Adrenal gland (tissue), 12 donors: ENCODE measurements around the gene TMED10. TPM values are rescaled to one million over a fixed set of nuclear protein-coding genes. Genes with fewer than 3 reads are reported as not detected.
A peak's percentile ranks its signal among the peaks of the same experiment; 100 is the strongest.

Experiments
- DNase-seq, 7 donors: peaks; one replicate each; pipeline ENCODE4 v3.0.0-alpha.2; 2019 to 2020
- H3K27ac ChIP-seq, 5 donors: fragments of 200-600 bp; sonication (generic) in 4 of 5; 1 replicate in 3 of 5; 2 replicates in 2 of 5; pipeline versions ENCODE4 v1.5.1 to v1.8.0; 2016 to 2020; ENCODE audit warnings: mild to moderate bottlenecking in 1 of 5
- H3K27me3 ChIP-seq: fragments of 200-600 bp; 2 replicates; pipeline ENCODE4 v1.8.0; 2021
- H3K36me3 ChIP-seq, 2 donors: fragments of 200-600 bp; replicated peaks in 1 of 2; 1 replicate in 1 of 2; 2 replicates in 1 of 2; pipeline versions ENCODE4 v1.5.1 to v1.8.0; 2018 to 2022
- H3K4me1 ChIP-seq, 2 donors: fragments of 200-600 bp; replicated peaks in 1 of 2; 1 replicate in 1 of 2; 2 replicates in 1 of 2; pipeline versions ENCODE4 v1.5.1 to v1.8.0; 2018 to 2021
- H3K4me3 ChIP-seq, 4 donors: fragments of 200-600 bp; sonication (generic) in 3 of 4; one replicate each; pipeline ENCODE4 v1.5.1; 2016 to 2018
- H3K9me3 ChIP-seq, 3 donors: fragments of 200-600 bp; sonication (generic) in 1 of 3; replicated peaks in 1 of 3; 1 replicate in 2 of 3; 2 replicates in 1 of 3; pipeline versions ENCODE4 v1.5.1 to v1.8.0; 2016 to 2021
- CTCF ChIP-seq, 6 experiments: fragments of 450-650 bp in 4 of 6; fragments of 200-600 bp in 2 of 6; sonication (generic) in 1 of 6; IDR thresholded peaks; 1 replicate in 5 of 6; 2 replicates in 1 of 6; pipeline versions ENCODE4 v1.5.1 to v1.8.0; 2016 to 2021; ENCODE audit warnings: antibody characterized with exemption in 6 of 6, mild to moderate bottlenecking in 2 of 6, moderate library complexity in 1 of 6
- POLR2A ChIP-seq, 2 donors: fragments of 450-650 bp; IDR thresholded peaks; one replicate each; pipeline ENCODE4 v1.6.1; 2017; ENCODE audit warnings: antibody characterized with exemption in 2 of 2, mild to moderate bottlenecking in 2 of 2, moderate library complexity in 1 of 2
- WGBS, 4 donors: extraction: QIAGEN DNeasy Blood & Tissue Kit in 2 of 4; methylation state at CpG; one replicate each; pipeline versions ENCODE4 v1.1.5 to v1.1.7; 2013 to 2017; 5-methylcytosine and 5-hydroxymethylcytosine counted together
- intact Hi-C, 2 donors: fragments of 100-400 bp; cut with DNase I; formaldehyde crosslinking; loops; one replicate each; pipeline versions ENCODE4 v1.14.1 to v1.15.0; 2022 to 2023
- polyA plus RNA-seq, 3 donors: library from polyadenylated mRNA; stranded (reverse); fragments of 200-250 nt in 2 of 3; fragments of 350-450 nt in 1 of 3; fragmentation: Illumina TruSeq in 1 of 3; extraction: RNeasy Lipid Tissue Mini Kit (QIAGEN cat#74804) in 1 of 3; gene quantifications; one replicate each; pipeline ENCODE4 v1.2.3, GENCODE V29; 2013 to 2014
- total RNA-seq, 9 donors: library from RNA; depleted of rRNA in 4 of 9; stranded (reverse); fragments of >200 nt in 4 of 9; fragments of 120-200 nt in 1 of 9; fragmentation: NEBNext Ultra II Directional in 1 of 9; extraction: Animal tissue kit (Norgen Biotek cat#: 25700) in 1 of 9; gene quantifications; one replicate each; pipeline versions ENCODE4 v1.1.0 to v1.2.4, GENCODE V29; 2013 to 2023
- donor health status: healthy with polysubstance abuse.
- donor health status: Bipolar disorder and iron deficiency.
- donor health status: DM: yes; HTN: yes; CAD: no.
- donor health status: DM: no; HTN: no; CAD: no.
- donor health status: DM: no; HTN: no; CAD: no.
- donor health status: DM: yes; HTN: yes; CAD: no.

TMED10 gene
- total and polyA plus RNA-seq, 12 donors: 33.7 to 532 (median 319) TPM

GRCh38 chr14:75197338-75197737, 20.9 kb upstream of the TMED10 start:
- no peaks in the 10 kb centered on the region for H3K36me3 ChIP-seq
- intact Hi-C loops: no loop called here
- H3K9me3 ChIP-seq: no peaks in the 10 kb centered on the region
- H3K4me1 ChIP-seq: peaks cover 6 to 10% of the 10 kb centered on the region in 2 donors
- no peak for DNase-seq
- H3K27ac ChIP-seq: no peak overlapping the region
- WGBS, 4 donors: 92 to 100% (median 95%) methylated on average over 4 of the region's 4 CpGs
- TF ChIP-seq POLR2A (IDR thresholded peaks at IDR 0.05): no peak
- H3K4me3 ChIP-seq: no peak overlapping the region
- H3K27me3 ChIP-seq: no peaks in the 10 kb centered on the region

GRCh38 chr14:75196468-75196867, 20.1 kb upstream of the TMED10 start:
- intact Hi-C loops: no loop called here
- 77 to 86% (median 80%) methylated on average over 4 of the region's 4 CpGs for WGBS, 4 donors
- TF ChIP-seq CTCF (IDR thresholded peaks at IDR 0.05) (no peak), POLR2A (IDR thresholded peaks at IDR 0.05) (no peak)

GRCh38 chr14:75196064-75196463, 19.7 kb upstream of the TMED10 start:
- no peak for TF ChIP-seq CTCF (IDR thresholded peaks at IDR 0.05)
- TF ChIP-seq POLR2A (IDR thresholded peaks at IDR 0.05): no peak
- DNase-seq: no peak
- Histone ChIP-seq H3K27ac (no peak overlapping the region), H3K4me3 (no peak overlapping the region), H3K9me3 (no peaks in the 10 kb centered on the region), H3K27me3 (no peaks in the 10 kb centered on the region), H3K4me1 (peaks cover 6 to 10% of the 10 kb centered on the region in 2 donors), H3K36me3 (no peaks in the 10 kb centered on the region)
- intact Hi-C loops: no loop called here
- 94 to 97% (median 96%) methylated on average over 3 of the region's 3 CpGs for WGBS, 4 donors

More at GRCh38 chr14:75196468-75196867, 20.1 kb upstream of the TMED10 start:
- Histone ChIP-seq H3K27ac (no peak overlapping the region), H3K36me3 (no peaks in the 10 kb centered on the region), H3K9me3 (no peaks in the 10 kb centered on the region), H3K4me3 (no peak overlapping the region), H3K4me1 (peaks cover 6 to 10% of the 10 kb centered on the region in 2 donors), H3K27me3 (no peaks in the 10 kb centered on the region)
- DNase-seq: peak in 1 of 7 donors; percentile 8

- TF ChIP-seq POLR2A (IDR thresholded peaks at IDR 0.05) (no peak), CTCF (IDR thresholded peaks at IDR 0.05) (no peak)
- WGBS, 4 donors: 85 to 93% (median 91%) methylated on average over 3 of the region's 3 CpGs
- H3K36me3 ChIP-seq: no peaks in the 10 kb centered on the region
- H3K4me3 ChIP-seq: no peak overlapping the region
- no peak for DNase-seq
- H3K4me1 ChIP-seq: no peaks in the 10 kb centered on the region
- H3K27me3 ChIP-seq: no peaks in the 10 kb centered on the region
- intact Hi-C loops: no loop called here
- H3K27ac ChIP-seq: no peak overlapping the region
- H3K9me3 ChIP-seq: no peaks in the 10 kb centered on the region
These were observed 14.7 kb upstream of the TMED10 start for GRCh38 chr14:75191100-75191499.

- Histone ChIP-seq H3K4me1 (no peaks in the 10 kb centered on the region), H3K36me3 (no peaks in the 10 kb centered on the region), H3K27ac (no peak overlapping the region), H3K4me3 (no peak overlapping the region), H3K9me3 (no peaks in the 10 kb centered on the region), H3K27me3 (no peaks in the 10 kb centered on the region)
- intact Hi-C loops: no loop called here
- 82 to 96% (median 90%) methylated on average over 4 of the region's 4 CpGs for WGBS, 4 donors
- TF ChIP-seq POLR2A (IDR thresholded peaks at IDR 0.05) (no peak), CTCF (IDR thresholded peaks at IDR 0.05) (no peak)
- no peak for DNase-seq
These were observed 13.6 kb upstream of the TMED10 start for GRCh38 chr14:75190023-75190422.
